Activated CD8-positive, alpha-beta T cell treated with anti-CD3 and anti-CD28 coated beads for 36 hours (primary cell): Measurements from ENCODE around the gene VSTM5. TPM values are rescaled to one million over a fixed set of nuclear protein-coding genes. Genes with fewer than 3 reads are reported as not detected.

Source experiments
- ATAC-seq: fragments of 200-7000 bp; cut with Tn5 transposase; one replicate; pipeline ENCODE4 v1.10.0; 2021; ENCODE audit warnings: mild to moderate bottlenecking, moderate library complexity
- CTCF ChIA-PET: fragments of 350-600 bp; sonication (Branson Sonifier 250); formaldehyde crosslinking; loops from one replicate; lab custom pipeline; 2021; ENCODE audit warnings: antibody characterized with exemption; lab: Charles Lee
- POLR2A ChIA-PET: fragments of 350-600 bp; sonication (Branson Sonifier 250); formaldehyde crosslinking; loops from one replicate; lab custom pipeline; 2021; ENCODE audit warnings: antibody characterized with exemption; lab: Charles Lee
- DNase-seq: peaks from one replicate; pipeline ENCODE4 v3.0.0-alpha.2; 2020
- H3K27ac Mint-ChIP-seq: one replicate; pipeline ENCODE4 v1.8.0; 2021; ENCODE audit warnings: mild to moderate bottlenecking, mixed read lengths
- H3K27me3 Mint-ChIP-seq: one replicate; pipeline ENCODE4 v1.8.0; 2021; ENCODE audit warnings: mixed read lengths
- H3K36me3 Mint-ChIP-seq: one replicate; pipeline ENCODE4 v1.8.0; 2021; ENCODE audit warnings: low read depth, mixed read lengths
- H3K4me1 Mint-ChIP-seq: one replicate; pipeline ENCODE4 v1.8.0; 2021; ENCODE audit warnings: low read depth, mixed read lengths
- H3K4me3 Mint-ChIP-seq: one replicate; pipeline ENCODE4 v1.8.0; 2021; ENCODE audit warnings: mild to moderate bottlenecking, moderate library complexity, mixed read lengths
- H3K9me3 Mint-ChIP-seq: one replicate; pipeline ENCODE4 v1.8.0; 2021; ENCODE audit warnings: mixed read lengths
- CTCF ChIP-seq: fragments of 200-600 bp; IDR thresholded peaks from one replicate; pipeline ENCODE4 v1.8.0; 2022; ENCODE audit warnings: antibody characterized with exemption, mild to moderate bottlenecking
- intact Hi-C: fragments of 100-400 bp; cut with micrococcal nuclease; formaldehyde crosslinking; loops from one replicate; pipeline ENCODE4 v1.10.0; 2022
- total RNA-seq, 2 experiments: library from RNA; stranded (reverse); gene quantifications; one replicate each; pipeline ENCODE4 v1.2.3, GENCODE V29; 2021

The VSTM5 gene
- total RNA-seq, 2 experiments from 2014 or later = not detected

- no peaks in the 10 kb centered on the region for H3K36me3 Mint-ChIP-seq
- POLR2A ChIA-PET = no interaction called here
- H3K9me3 Mint-ChIP-seq = no peaks in the 10 kb centered on the region
- no peaks in the 10 kb centered on the region for H3K4me1 Mint-ChIP-seq
- intact Hi-C loops = no loop called here
- TF ChIP-seq CTCF = no peak
- CTCF ChIA-PET = no interaction called here
- no peak for ATAC-seq
- no peak for DNase-seq
- H3K27ac Mint-ChIP-seq = no peak overlapping the region
- H3K27me3 Mint-ChIP-seq = peaks cover 3% of the 10 kb centered on the region
- H3K4me3 Mint-ChIP-seq = no peak overlapping the region
Observed at GRCh38 chr11:93861808-93862207, 11.4 kb upstream of the VSTM5 start.

GRCh38 chr11:93858121-93858775 lies 7.8 kb upstream of the VSTM5 start:
- Mint-ChIP-seq H3K36me3 (no peaks in the 10 kb centered on the region), H3K27ac (no peak overlapping the region), H3K27me3 (peaks cover 3% of the 10 kb centered on the region), H3K4me1 (no peaks in the 10 kb centered on the region), H3K9me3 (no peaks in the 10 kb centered on the region), H3K4me3 (no peak overlapping the region)
- ChIA-PET CTCF (interaction anchor here (1.2 to 1.3 kb wide), 2 partner anchors 9 to 10 kb away, joined by 4 read pairs; no protein-coding TSS in a partner anchor), POLR2A (no interaction called here)
- intact Hi-C loops = no loop called here
- DNase-seq (no peak), ATAC-seq (no peak)
- TF ChIP-seq CTCF = no peak

GRCh38 chr11:93857413-93858120 lies 7.1 kb upstream of the VSTM5 start:
- peaks cover 6% of the 10 kb centered on the region for H3K27me3 Mint-ChIP-seq

GRCh38 chr11:93852242-93852641 lies 1.8 kb upstream of the VSTM5 start:
- Mint-ChIP-seq H3K9me3 (no peaks in the 10 kb centered on the region), H3K36me3 (no peaks in the 10 kb centered on the region), H3K27ac (no peak overlapping the region), H3K4me1 (no peaks in the 10 kb centered on the region), H3K4me3 (no peak overlapping the region), H3K27me3 (peaks cover 14% of the 10 kb centered on the region)
- intact Hi-C loops = no loop called here
- no peak for DNase-seq
- TF ChIP-seq CTCF = no peak
- POLR2A ChIA-PET = no interaction called here
- ATAC-seq = no peak
- CTCF ChIA-PET = no interaction called here

More at GRCh38 chr11:93857413-93858120, 7.1 kb upstream of the VSTM5 start:
- DNase-seq (no peak), ATAC-seq (no peak)
- intact Hi-C loops = no loop called here
- H3K36me3 Mint-ChIP-seq = no peaks in the 10 kb centered on the region
- H3K4me1 Mint-ChIP-seq = no peaks in the 10 kb centered on the region
- no peak overlapping the region for H3K4me3 Mint-ChIP-seq
- TF ChIP-seq CTCF = no peak
- no peaks in the 10 kb centered on the region for H3K9me3 Mint-ChIP-seq
- ChIA-PET POLR2A (no interaction called here), CTCF (no interaction called here)
- no peak overlapping the region for H3K27ac Mint-ChIP-seq
